Measurements from ENCODE around the gene PLAU.

Gene PLAU

GRCh38 chr10:73879296-73880173 lies 31.4 kb upstream of the PLAU start:
- peaks cover 29% of the 10 kb centered on the region for H3K27me3 Mint-ChIP-seq (ENCODE audit: low read depth, poor library complexity)
- no peak overlapping the region for H3K4me3 Mint-ChIP-seq
- H3K4me1 Mint-ChIP-seq: peaks cover 36% of the 10 kb centered on the region
- no peaks in the 10 kb centered on the region for H3K36me3 Mint-ChIP-seq (ENCODE audit: low read depth)
- DNase-seq: peak; percentile 81
- H3K27ac Mint-ChIP-seq: no peak overlapping the region
- TF ChIP-seq CTCF (IDR thresholded peaks at IDR 0.05): peak; percentile 87
- no peaks in the 10 kb centered on the region for H3K9me3 Mint-ChIP-seq

- H3K27ac Mint-ChIP-seq: no peak overlapping the region
- no peak for TF ChIP-seq CTCF (IDR thresholded peaks at IDR 0.05)
- peaks cover 19% of the 10 kb centered on the region for H3K27me3 Mint-ChIP-seq (ENCODE audit: low read depth, poor library complexity)
- no peak overlapping the region for H3K4me3 Mint-ChIP-seq
- no peaks in the 10 kb centered on the region for H3K36me3 Mint-ChIP-seq (ENCODE audit: low read depth)
- no peak for DNase-seq
- no peaks in the 10 kb centered on the region for H3K9me3 Mint-ChIP-seq
- peaks cover 34% of the 10 kb centered on the region for H3K4me1 Mint-ChIP-seq
These were observed 29.6 kb upstream of the PLAU start for GRCh38 chr10:73881221-73881919.

- Mint-ChIP-seq H3K27me3 (ENCODE audit: low read depth, poor library complexity) (peaks cover 5% of the 10 kb centered on the region), H3K9me3 (no peaks in the 10 kb centered on the region), H3K4me3 (no peak overlapping the region), H3K27ac (no peak overlapping the region), H3K4me1 (peaks cover 41% of the 10 kb centered on the region), H3K36me3 (ENCODE audit: low read depth) (no peaks in the 10 kb centered on the region)
- no peak for TF ChIP-seq CTCF (IDR thresholded peaks at IDR 0.05)
- DNase-seq: no peak
These were observed 26.9 kb upstream of the PLAU start for GRCh38 chr10:73884017-73884416.

GRCh38 chr10:73886085-73886529 lies 24.8 kb upstream of the PLAU start:
- no peak overlapping the region for H3K27ac Mint-ChIP-seq
- H3K9me3 Mint-ChIP-seq: no peaks in the 10 kb centered on the region
- H3K4me1 Mint-ChIP-seq: peaks cover 21% of the 10 kb centered on the region
- peak; percentile 79 for TF ChIP-seq CTCF (IDR thresholded peaks at IDR 0.05)
- no peaks in the 10 kb centered on the region for H3K36me3 Mint-ChIP-seq (ENCODE audit: low read depth)
- H3K27me3 Mint-ChIP-seq (ENCODE audit: low read depth, poor library complexity): peaks cover under 1% of the 10 kb centered on the region
- no peak overlapping the region for H3K4me3 Mint-ChIP-seq
- DNase-seq: peak; percentile 75

- H3K27ac Mint-ChIP-seq: no peak overlapping the region
- TF ChIP-seq CTCF (IDR thresholded peaks at IDR 0.05): no peak
- H3K27me3 Mint-ChIP-seq (ENCODE audit: low read depth, poor library complexity): no peaks in the 10 kb centered on the region
- no peak for DNase-seq
- no peaks in the 10 kb centered on the region for H3K9me3 Mint-ChIP-seq
- no peaks in the 10 kb centered on the region for H3K36me3 Mint-ChIP-seq (ENCODE audit: low read depth)
- H3K4me1 Mint-ChIP-seq: peaks cover 20% of the 10 kb centered on the region
- no peak overlapping the region for H3K4me3 Mint-ChIP-seq
These were observed 24.2 kb upstream of the PLAU start for GRCh38 chr10:73886661-73887293.
